Naive thymus-derived CD8-positive, alpha-beta T cell (primary cell): ENCODE results near the gene CAMTA1. TPM values are rescaled to one million over a fixed set of nuclear protein-coding genes. Genes with fewer than 3 reads are reported as not detected.

Source experiments
- ATAC-seq, 2 donors: fragments of 150-1000 bp; cut with Tn5 transposase in 1 of 2; sonication (Bioruptor Pico), chemical (Tn5 transposase) in 1 of 2; 1 replicate in 1 of 2; 2 replicates in 1 of 2; pipeline ENCODE4 v1.10.0; 2021; ENCODE audit warnings: mild to moderate bottlenecking in 2 of 2, moderate library complexity in 2 of 2
- POLR2A ChIA-PET: fragments of 350-600 bp; sonication (Branson Sonifier 250); formaldehyde crosslinking; loops from one replicate; lab custom pipeline; 2021; ENCODE audit warnings: antibody characterized with exemption; lab: Charles Lee
- DNase-seq, 10 donors: peaks; one replicate each; pipeline versions ENCODE4 v3.0.0 to v3.0.0-alpha.2; 2020 to 2022
- H3K27ac Mint-ChIP-seq, 10 donors: one replicate each; pipeline ENCODE4 v1.8.0; 2020 to 2022; ENCODE audit warnings: mild to moderate bottlenecking in 10 of 10, mixed read lengths in 10 of 10, moderate library complexity in 4 of 10, inconsistent platforms in 1 of 10
- H3K27me3 Mint-ChIP-seq, 5 donors: one replicate each; pipeline ENCODE4 v1.8.0; 2021 to 2022; ENCODE audit warnings: mixed read lengths in 5 of 5
- H3K36me3 Mint-ChIP-seq, 3 donors: one replicate each; pipeline ENCODE4 v1.8.0; 2020 to 2022; ENCODE audit warnings: mixed read lengths in 3 of 3, mild to moderate bottlenecking in 2 of 3, inconsistent platforms in 1 of 3
- H3K4me1 Mint-ChIP-seq, 4 donors: one replicate each; pipeline ENCODE4 v1.8.0; 2021 to 2022; ENCODE audit warnings: mixed read lengths in 4 of 4
- H3K4me3 Mint-ChIP-seq, 10 donors: one replicate each; pipeline ENCODE4 v1.8.0; 2020 to 2022; ENCODE audit warnings: mild to moderate bottlenecking in 10 of 10, mixed read lengths in 10 of 10, moderate library complexity in 6 of 10, inconsistent platforms in 1 of 10
- H3K9me3 Mint-ChIP-seq, 9 donors: one replicate each; pipeline ENCODE4 v1.8.0; 2020 to 2022; ENCODE audit warnings: mixed read lengths in 9 of 9, mild to moderate bottlenecking in 3 of 9, inconsistent platforms in 1 of 9, moderate library complexity in 1 of 9
- polyA plus RNA-seq, 3 donors: library from polyadenylated mRNA; unstranded; fragments of 300-500 nt; fragmentation: Illumina TruSeq; gene quantifications; one replicate each; pipeline ENCODE4 v1.2.3, GENCODE V29; 2021
- total RNA-seq, 8 experiments: library from RNA in 2 of 8; stranded (reverse) in 2 of 8; gene quantifications; one replicate each; pipeline ENCODE4 v1.2.3 and lab custom pipeline; 2021 to 2026

The CAMTA1 gene
- total and polyA plus RNA-seq, 5 experiments from 2014 or later = 32.6 to 78.3 (median 47.3) TPM

- ATAC-seq (no peak), DNase-seq (no peak)
- peaks cover 2 to 7% (median 3%) of the 10 kb centered on the region in 5 donors for H3K27me3 Mint-ChIP-seq
- no peak overlapping the region for H3K4me3 Mint-ChIP-seq
- no peak overlapping the region for H3K27ac Mint-ChIP-seq
- peaks cover 0 to 3% (median 0%) of the 10 kb centered on the region in 9 donors for H3K9me3 Mint-ChIP-seq
- H3K36me3 Mint-ChIP-seq = no peaks in the 10 kb centered on the region
- no peaks in the 10 kb centered on the region for H3K4me1 Mint-ChIP-seq
- POLR2A ChIA-PET = no interaction called here
These were observed 575.3 kb downstream of the CAMTA1 start for GRCh38 chr1:7360526-7360925.

GRCh38 chr1:7362947-7363346 is 577.7 kb downstream of the CAMTA1 start:
- H3K27me3 Mint-ChIP-seq = peaks cover 0 to 4% (median 0%) of the 10 kb centered on the region in 5 donors
- H3K9me3 Mint-ChIP-seq = no peaks in the 10 kb centered on the region
- no peak overlapping the region for H3K27ac Mint-ChIP-seq
- ATAC-seq = no peak
- DNase-seq = no peak
- no peak overlapping the region for H3K4me3 Mint-ChIP-seq
- no peaks in the 10 kb centered on the region for H3K4me1 Mint-ChIP-seq
- POLR2A ChIA-PET = no interaction called here
- no peaks in the 10 kb centered on the region for H3K36me3 Mint-ChIP-seq

- no peak for ATAC-seq
- no peaks in the 10 kb centered on the region for H3K9me3 Mint-ChIP-seq
- no peak for DNase-seq
These were observed 578.2 kb downstream of the CAMTA1 start for GRCh38 chr1:7363450-7363849.

GRCh38 chr1:7365706-7366105 is 580.5 kb downstream of the CAMTA1 start:
- no peak overlapping the region for H3K4me3 Mint-ChIP-seq
- no peak overlapping the region for H3K27ac Mint-ChIP-seq
- no peaks in the 10 kb centered on the region for H3K9me3 Mint-ChIP-seq
- peaks cover 0 to 4% (median 0%) of the 10 kb centered on the region in 5 donors for H3K27me3 Mint-ChIP-seq
- POLR2A ChIA-PET = no interaction called here
- DNase-seq = no peak
- ATAC-seq = no peak
- no peaks in the 10 kb centered on the region for H3K4me1 Mint-ChIP-seq
- no peaks in the 10 kb centered on the region for H3K36me3 Mint-ChIP-seq

More at GRCh38 chr1:7363450-7363849, 578.2 kb downstream of the CAMTA1 start:
- POLR2A ChIA-PET = no interaction called here
- Mint-ChIP-seq H3K4me1 (no peaks in the 10 kb centered on the region), H3K27me3 (peaks cover 0 to 4% (median 0%) of the 10 kb centered on the region in 5 donors), H3K27ac (no peak overlapping the region), H3K36me3 (no peaks in the 10 kb centered on the region), H3K4me3 (no peak overlapping the region)

GRCh38 chr1:7366286-7366954 is 581.2 kb downstream of the CAMTA1 start:
- H3K4me1 Mint-ChIP-seq = no peaks in the 10 kb centered on the region
- no peak overlapping the region for H3K4me3 Mint-ChIP-seq
- ATAC-seq (no peak), DNase-seq (no peak)
- peaks cover 0 to 2% (median 0%) of the 10 kb centered on the region in 5 donors for H3K27me3 Mint-ChIP-seq
- H3K36me3 Mint-ChIP-seq = no peaks in the 10 kb centered on the region
- POLR2A ChIA-PET = no interaction called here
- no peaks in the 10 kb centered on the region for H3K9me3 Mint-ChIP-seq
- H3K27ac Mint-ChIP-seq = no peak overlapping the region

GRCh38 chr1:7366955-7367665 is 581.9 kb downstream of the CAMTA1 start:
- no peaks in the 10 kb centered on the region for H3K4me1 Mint-ChIP-seq
- peaks cover 0 to 2% (median 0%) of the 10 kb centered on the region in 5 donors for H3K27me3 Mint-ChIP-seq
- H3K27ac Mint-ChIP-seq = no peak overlapping the region
- POLR2A ChIA-PET = no interaction called here
- DNase-seq = no peak
- H3K4me3 Mint-ChIP-seq = no peak overlapping the region
- ATAC-seq = no peak
- H3K9me3 Mint-ChIP-seq = no peaks in the 10 kb centered on the region
- no peaks in the 10 kb centered on the region for H3K36me3 Mint-ChIP-seq

- POLR2A ChIA-PET = no interaction called here
- Mint-ChIP-seq H3K36me3 (no peaks in the 10 kb centered on the region), H3K27ac (no peak overlapping the region), H3K4me3 (no peak overlapping the region), H3K4me1 (no peaks in the 10 kb centered on the region), H3K27me3 (peaks cover 0 to 4% (median 3%) of the 10 kb centered on the region in 5 donors), H3K9me3 (no peaks in the 10 kb centered on the region)
- ATAC-seq = no peak
- no peak for DNase-seq
These were observed 584.6 kb downstream of the CAMTA1 start for GRCh38 chr1:7369866-7370265.

GRCh38 chr1:7371926-7372325 is 586.7 kb downstream of the CAMTA1 start:
- Mint-ChIP-seq H3K4me3 (no peak overlapping the region), H3K27me3 (peaks cover 0 to 7% (median 3%) of the 10 kb centered on the region in 5 donors), H3K36me3 (no peaks in the 10 kb centered on the region), H3K27ac (peak overlapping the region in 1 of 10 donors; percentile 17), H3K4me1 (no peaks in the 10 kb centered on the region), H3K9me3 (no peaks in the 10 kb centered on the region)
- ATAC-seq (no peak), DNase-seq (no peak)
- POLR2A ChIA-PET = no interaction called here

GRCh38 chr1:7372477-7373120 is 587.3 kb downstream of the CAMTA1 start:
- Mint-ChIP-seq H3K4me3 (no peak overlapping the region), H3K27me3 (peaks cover 0 to 7% (median 3%) of the 10 kb centered on the region in 5 donors), H3K9me3 (no peaks in the 10 kb centered on the region), H3K4me1 (no peaks in the 10 kb centered on the region), H3K36me3 (no peaks in the 10 kb centered on the region), H3K27ac (no peak overlapping the region)
- POLR2A ChIA-PET = no interaction called here
- ATAC-seq = no peak
- DNase-seq = no peak

- no peak overlapping the region for H3K4me3 Mint-ChIP-seq
- no peaks in the 10 kb centered on the region for H3K4me1 Mint-ChIP-seq
These were observed 588.0 kb downstream of the CAMTA1 start for GRCh38 chr1:7373251-7373650.

GRCh38 chr1:7373876-7374562 is 588.8 kb downstream of the CAMTA1 start:
- no peaks in the 10 kb centered on the region for H3K9me3 Mint-ChIP-seq
- H3K4me1 Mint-ChIP-seq = no peaks in the 10 kb centered on the region
- no peak overlapping the region for H3K27ac Mint-ChIP-seq
- no peak for ATAC-seq
- no peak overlapping the region for H3K4me3 Mint-ChIP-seq
- DNase-seq = no peak
- POLR2A ChIA-PET = no interaction called here
- H3K36me3 Mint-ChIP-seq = no peaks in the 10 kb centered on the region
- H3K27me3 Mint-ChIP-seq = peaks cover 3 to 9% (median 7%) of the 10 kb centered on the region in 5 donors

More at GRCh38 chr1:7373251-7373650, 588.0 kb downstream of the CAMTA1 start:
- Mint-ChIP-seq H3K36me3 (no peaks in the 10 kb centered on the region), H3K9me3 (no peaks in the 10 kb centered on the region), H3K27me3 (peaks cover 0 to 9% (median 6%) of the 10 kb centered on the region in 5 donors), H3K27ac (no peak overlapping the region)
- ATAC-seq (no peak), DNase-seq (no peak)
- POLR2A ChIA-PET = no interaction called here

- DNase-seq = no peak
These were observed 589.4 kb downstream of the CAMTA1 start for GRCh38 chr1:7374563-7375160.

More at GRCh38 chr1:7374563-7375160, 589.4 kb downstream of the CAMTA1 start:
- ATAC-seq = no peak
- Mint-ChIP-seq H3K36me3 (no peaks in the 10 kb centered on the region), H3K4me3 (no peak overlapping the region), H3K27me3 (peaks cover 3 to 10% (median 8%) of the 10 kb centered on the region in 5 donors), H3K27ac (no peak overlapping the region), H3K4me1 (no peaks in the 10 kb centered on the region), H3K9me3 (no peaks in the 10 kb centered on the region)
- POLR2A ChIA-PET = no interaction called here
